Measurements from ENCODE around the gene SLCO2B1.

SLCO2B1 gene

GRCh38 chr11:75195167-75195962 lies 44.5 kb downstream of the SLCO2B1 start:
- DNase-seq: peak; percentile 17

GRCh38 chr11:75196426-75196825 lies 45.5 kb downstream of the SLCO2B1 start:
- DNase-seq: no peak

GRCh38 chr11:75197512-75198277 lies 46.8 kb downstream of the SLCO2B1 start:
- DNase-seq: no peak

- DNase-seq: peak; percentile 35
Observed at GRCh38 chr11:75198278-75198973, 47.5 kb downstream of the SLCO2B1 start.

GRCh38 chr11:75199412-75199955 lies 48.6 kb downstream of the SLCO2B1 start:
- no peak for DNase-seq

GRCh38 chr11:75200051-75200450 lies 49.1 kb downstream of the SLCO2B1 start:
- no peak for DNase-seq

- no peak for DNase-seq
Observed at GRCh38 chr11:75200531-75200930, 49.6 kb downstream of the SLCO2B1 start.

GRCh38 chr11:75201771-75202170 lies 50.9 kb downstream of the SLCO2B1 start:
- no peak for DNase-seq

- DNase-seq: no peak
Observed at GRCh38 chr11:75202195-75202594, 51.3 kb downstream of the SLCO2B1 start.

GRCh38 chr11:75203138-75203537 lies 52.2 kb downstream of the SLCO2B1 start:
- DNase-seq: no peak

- no peak for DNase-seq
Observed at GRCh38 chr11:75203641-75204011, 52.7 kb downstream of the SLCO2B1 start.

- no peak for DNase-seq
Observed at GRCh38 chr11:75204012-75204674, 53.2 kb downstream of the SLCO2B1 start.

GRCh38 chr11:75204685-75205563 lies 54.0 kb downstream of the SLCO2B1 start:
- peak; percentile 88 for DNase-seq

- no peak for DNase-seq
Observed at GRCh38 chr11:75205564-75206020, 54.7 kb downstream of the SLCO2B1 start.

- no peak for DNase-seq
Observed at GRCh38 chr11:75208446-75208845, 57.5 kb downstream of the SLCO2B1 start.

GRCh38 chr11:75212411-75212810 lies 61.5 kb downstream of the SLCO2B1 start:
- no peak for DNase-seq

GRCh38 chr11:75214411-75214821 lies 63.5 kb downstream of the SLCO2B1 start:
- DNase-seq: peak; percentile 58

- no peak for DNase-seq
Observed at GRCh38 chr11:75214843-75215242, 63.9 kb downstream of the SLCO2B1 start.

- DNase-seq: peak; percentile 31
Observed at GRCh38 chr11:75219869-75220268, 69.0 kb downstream of the SLCO2B1 start.

- DNase-seq: peak; percentile 33
Observed at GRCh38 chr11:75223954-75224643, 73.2 kb downstream of the SLCO2B1 start.

- DNase-seq: no peak
Observed at GRCh38 chr11:75225794-75226193, 74.9 kb downstream of the SLCO2B1 start.
